Right lobe of liver (tissue), 6 donors: ENCODE measurements around the gene TNNI3. TPM values are rescaled to one million over a fixed set of nuclear protein-coding genes. Genes with fewer than 3 reads are reported as not detected.
"Not testable (repeated sequence)": the region's sequence is repeated elsewhere in the genome, so short reads cannot be mapped to it uniquely, and the experiment has no call there.

Experiments used
- ATAC-seq, 4 donors: fragments of 200-7000 bp; cut with Tn5 transposase; one replicate each; pipeline ENCODE4 v1.9.1; 2020; ENCODE audit warnings: mild to moderate bottlenecking in 4 of 4, moderate library complexity in 4 of 4
- DNase-seq, 3 donors: peaks; one replicate each; pipeline ENCODE4 v3.0.0-alpha.2; 2020
- H3K27ac ChIP-seq, 3 donors: fragments of 200-600 bp; one replicate each; pipeline ENCODE4 v1.8.0; 2022
- H3K27me3 ChIP-seq, 2 donors: fragments of 200-600 bp; one replicate each; pipeline ENCODE4 v1.8.0; 2022
- H3K36me3 ChIP-seq, 4 donors: fragments of 200-600 bp; sonication (generic) in 1 of 4; one replicate each; pipeline versions ENCODE4 v1.5.1 to v1.8.0; 2017 to 2022; ENCODE audit warnings: control low read depth in 1 of 4
- H3K4me1 ChIP-seq, 4 donors: fragments of 200-600 bp; sonication (generic) in 1 of 4; one replicate each; pipeline versions ENCODE4 v1.5.1 to v1.8.0; 2017 to 2022; ENCODE audit warnings: control low read depth in 1 of 4
- H3K4me3 ChIP-seq, 3 donors: fragments of 200-600 bp; one replicate each; pipeline ENCODE4 v1.8.0; 2022
- H3K9me3 ChIP-seq, 4 donors: fragments of 200-600 bp; sonication (generic) in 1 of 4; one replicate each; pipeline versions ENCODE4 v1.5.1 to v1.8.0; 2017 to 2022; ENCODE audit warnings: control low read depth in 1 of 4
- CTCF ChIP-seq, 4 donors: fragments of 200-600 bp in 3 of 4; fragments of 450-650 bp in 1 of 4; IDR thresholded peaks; one replicate each; pipeline versions ENCODE4 v1.5.1 to v1.8.0; 2016 to 2022; ENCODE audit warnings: antibody characterized with exemption in 4 of 4, mild to moderate bottlenecking in 2 of 4
- POLR2A ChIP-seq: fragments of 450-650 bp; IDR thresholded peaks from one replicate; pipeline ENCODE4 v1.6.1; 2017; ENCODE audit warnings: antibody characterized with exemption, mild to moderate bottlenecking
- WGBS: methylation state at CpG from one replicate; pipeline ENCODE4 v1.1.6; 2018; ENCODE audit warnings: low coverage, low lambda C conversion rate; ENCODE audit not compliant: insufficient coverage; ENCODE audit errors: missing lambda C conversion rate; 5-methylcytosine and 5-hydroxymethylcytosine counted together
- intact Hi-C, 2 donors: fragments of 100-400 bp; cut with DNase I; formaldehyde crosslinking; loops; one replicate each; pipeline versions ENCODE4 v1.11.2 to v1.14.1; 2022
- total RNA-seq, 6 experiments: library from RNA; depleted of rRNA in 2 of 6; stranded (reverse); fragments of >200 nt in 2 of 6; fragmentation: NEBNext Ultra II Directional in 3 of 6; extraction: Animal tissue kit (Norgen Biotek cat#: 25700) in 3 of 6; gene quantifications; one replicate each; pipeline versions ENCODE4 v1.1.0 to v1.2.4, GENCODE V29; 2016 to 2023
- donor health status: DM: no; HTN: yes; CAD: no.
- donor health status: DM: no; HTN: no; CAD: no.
- donor health status: DM: no; HTN: no; CAD: no.
- donor health status: DM: no; HTN: yes; CAD: no.
- donor health status: DM: no; HTN: yes; CAD: no.

Gene TNNI3
- total RNA-seq, 6 experiments from 2014 or later: 0.43 to 0.83 (median 0.62) TPM; not detected in 3

GRCh38 chr19:55112777-55113569, 44.6 kb downstream of the TNNI3 start:
- Histone ChIP-seq H3K27ac (peak overlapping the region in 1 of 3 donors; percentile 31), H3K27me3 (no peaks in the 10 kb centered on the region), H3K36me3 (peaks cover 0 to 2% (median 0%) of the 10 kb centered on the region in 4 donors), H3K4me1 (peaks cover 0 to 15% (median 7%) of the 10 kb centered on the region in 4 donors), H3K9me3 (no peaks in the 10 kb centered on the region), H3K4me3 (no peak overlapping the region)
- no peak for ATAC-seq
- intact Hi-C loops: no loop called here
- DNase-seq: peak in 1 of 3 donors; percentile 52
- TF ChIP-seq POLR2A: no peak
- TF ChIP-seq CTCF (IDR thresholded peaks at IDR 0.05): no peak
- 90% methylated on average over 8 of the region's 23 CpGs for WGBS

DNA sequence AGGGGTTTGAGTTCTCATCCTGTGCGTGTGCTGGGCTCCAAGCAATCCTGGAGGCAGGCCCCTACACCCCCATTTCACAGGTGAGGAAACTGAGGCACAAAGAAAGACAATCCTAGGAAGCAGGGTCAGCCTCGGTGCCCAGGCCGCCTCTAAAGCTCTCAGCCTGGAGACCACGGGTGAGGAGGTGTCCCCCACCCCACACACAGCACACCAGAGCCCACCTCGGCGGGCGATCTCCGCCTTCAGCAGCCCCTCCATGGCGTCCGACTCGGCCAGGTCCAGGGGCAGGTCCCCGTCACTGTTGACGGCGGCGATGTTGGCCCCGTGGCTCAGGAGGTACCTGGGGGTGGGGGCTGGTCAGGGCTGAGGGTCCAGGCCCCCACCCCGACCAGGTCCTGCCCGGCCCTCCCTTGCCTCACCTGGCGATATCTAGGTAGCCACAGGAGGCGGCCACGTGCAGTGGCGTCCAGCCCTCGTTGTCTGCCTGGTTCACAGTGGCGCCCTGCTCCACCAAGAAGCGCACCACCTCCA, 45.2 kb downstream of the TNNI3 start:
- H3K36me3 ChIP-seq: peaks cover 0 to 2% (median 0%) of the 10 kb centered on the region in 4 donors
- TF ChIP-seq POLR2A (no peak), CTCF (IDR thresholded peaks at IDR 0.05) (no peak)
- ATAC-seq (no peak), DNase-seq (peak in 1 of 3 donors; percentile 50)
- WGBS: 96% methylated on average over 8 of the region's 25 CpGs
- H3K4me1 ChIP-seq: peaks cover 0 to 15% (median 7%) of the 10 kb centered on the region in 4 donors
- no peak overlapping the region for H3K4me3 ChIP-seq
- no peak overlapping the region for H3K27ac ChIP-seq
- intact Hi-C loops: no loop called here
- H3K9me3 ChIP-seq: no peaks in the 10 kb centered on the region
- H3K27me3 ChIP-seq: no peaks in the 10 kb centered on the region

DNA sequence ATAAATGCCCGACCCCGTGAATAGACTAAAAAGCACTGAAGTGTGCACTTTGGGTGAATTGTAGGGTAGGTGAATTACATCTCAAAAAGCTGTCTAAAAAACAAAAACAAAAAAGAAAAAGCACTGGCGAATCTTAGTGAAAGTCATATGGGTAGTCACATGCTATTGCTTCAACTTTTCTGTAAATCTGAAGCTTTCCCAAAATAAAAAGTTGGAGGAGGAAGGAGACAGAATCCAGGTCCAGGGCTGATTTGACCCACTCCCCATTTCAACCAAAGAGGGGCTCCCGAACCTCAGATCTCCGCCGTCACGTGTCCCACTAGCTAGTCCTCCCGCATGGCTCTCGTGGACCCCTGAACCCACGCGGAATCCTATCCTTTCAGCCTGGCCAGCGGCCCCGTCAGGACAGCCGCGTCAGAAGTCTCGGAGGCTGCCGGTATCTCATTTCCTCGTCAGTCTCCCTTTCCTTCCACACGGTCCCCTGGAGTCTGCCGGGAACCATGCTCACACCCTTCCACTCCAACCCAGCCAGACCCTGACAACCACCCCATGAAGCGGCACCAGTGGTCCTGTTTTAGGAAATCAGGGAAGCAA, 46.2 kb downstream of the TNNI3 start:
- TF ChIP-seq POLR2A (no peak), CTCF (IDR thresholded peaks at IDR 0.05) (no peak)
- H3K36me3 ChIP-seq: peaks cover 0 to 2% (median 0%) of the 10 kb centered on the region in 4 donors
- no peak overlapping the region for H3K27ac ChIP-seq
- peaks cover 0 to 14% (median 6%) of the 10 kb centered on the region in 4 donors for H3K4me1 ChIP-seq
- 85% methylated on average over 5 of the region's 21 CpGs for WGBS
- no peak overlapping the region for H3K4me3 ChIP-seq
- intact Hi-C loops: no loop called here
- DNase-seq (peak in 1 of 3 donors; percentile 51), ATAC-seq (peak in 1 of 4 donors; percentile 19)
- H3K9me3 ChIP-seq: no peaks in the 10 kb centered on the region
- no peaks in the 10 kb centered on the region for H3K27me3 ChIP-seq

DNA sequence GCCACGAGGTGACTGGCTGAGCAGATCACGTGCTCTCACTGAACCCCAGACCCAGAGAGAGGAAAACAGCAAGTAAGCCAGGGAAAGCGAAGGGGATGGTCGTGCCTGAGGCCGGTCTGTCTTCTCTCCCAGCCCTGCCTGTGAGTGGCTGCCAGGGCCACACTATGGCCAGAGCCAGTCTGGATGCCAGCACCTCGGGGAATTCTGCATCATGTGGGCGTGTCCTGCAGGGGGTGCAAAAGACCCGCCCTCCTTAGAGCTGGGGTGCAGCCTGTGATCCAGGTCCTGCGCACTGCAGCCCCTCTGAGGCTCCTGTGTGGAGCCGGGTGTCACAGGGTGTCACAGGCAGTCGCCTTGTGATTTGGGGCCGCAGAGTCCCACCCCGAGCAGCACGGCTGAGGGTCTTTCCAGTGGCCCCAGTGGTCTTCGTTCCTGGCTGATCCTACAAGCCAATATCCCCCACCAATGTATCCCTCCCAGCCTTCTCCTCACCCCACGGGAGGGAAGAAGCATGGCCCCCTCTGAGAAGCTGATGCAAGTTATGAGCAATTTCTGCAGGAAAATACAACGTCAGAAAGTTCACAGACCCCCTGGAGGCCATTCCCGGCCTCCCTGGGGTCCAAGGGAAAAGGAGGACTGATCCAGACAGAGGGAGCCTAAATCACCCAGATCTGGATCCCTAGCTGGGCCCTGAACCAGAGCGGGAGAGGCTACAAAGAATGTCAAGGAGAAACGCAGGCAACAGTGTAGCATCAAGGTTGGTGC, 47.8 kb downstream of the TNNI3 start:
- Histone ChIP-seq H3K36me3 (peaks cover 0 to 2% (median 0%) of the 10 kb centered on the region in 4 donors), H3K4me1 (no peaks in the 10 kb centered on the region), H3K4me3 (no peak overlapping the region), H3K27me3 (no peaks in the 10 kb centered on the region), H3K27ac (no peak overlapping the region), H3K9me3 (no peaks in the 10 kb centered on the region)
- 77% methylated on average over 6 of the region's 20 CpGs for WGBS
- ATAC-seq: no peak
- peak in 1 of 3 donors; percentile 43 for DNase-seq
- no peak for TF ChIP-seq CTCF (IDR thresholded peaks at IDR 0.05)
- TF ChIP-seq POLR2A: no peak
- intact Hi-C loops: no loop called here

- H3K27ac ChIP-seq, ATAC-seq, H3K4me1 ChIP-seq, DNase-seq, H3K27me3 ChIP-seq, H3K4me3 ChIP-seq, H3K9me3 ChIP-seq, intact Hi-C loops: not testable (repeated sequence)
- WGBS: 100% methylated on average over 1 of the region's 3 CpGs
- H3K36me3 ChIP-seq: peaks cover 0 to 13% (median 8%) of the 10 kb centered on the region in 4 donors
Observed at GRCh38 chr19:55107252-55107651, 50.3 kb downstream of the TNNI3 start.
